Activated CD8-positive, alpha-beta T cell treated with anti-CD3 and anti-CD28 coated beads, Interleukin-2, amount 10 ng/mL, durations not matched to agents 7 days and 5 days (primary cell): ENCODE measurements around the gene YDJC. TPM values are rescaled to one million over a fixed set of nuclear protein-coding genes. Genes with fewer than 3 reads are reported as not detected.
"Not testable (repeated sequence)": the region's sequence is repeated elsewhere in the genome, so short reads cannot be mapped to it uniquely, and the experiment has no call there.

Source experiments
- ATAC-seq: fragments of 150-1000 bp; cut with Tn5 transposase; one replicate; pipeline ENCODE4 v1.10.0; 2021; ENCODE audit warnings: moderate library complexity
- CTCF ChIA-PET: fragments of 350-600 bp; sonication (Branson Sonifier 250); formaldehyde crosslinking; loops from one replicate; lab custom pipeline; 2021; ENCODE audit warnings: antibody characterized with exemption; lab: Charles Lee
- POLR2A ChIA-PET: fragments of 350-600 bp; sonication (Branson Sonifier 250); formaldehyde crosslinking; loops from one replicate; lab custom pipeline; 2021; ENCODE audit warnings: antibody characterized with exemption; lab: Charles Lee
- DNase-seq: peaks from one replicate; pipeline ENCODE4 v3.0.0-alpha.2; 2020
- H3K27ac Mint-ChIP-seq: one replicate; pipeline ENCODE4 v1.8.0; 2021; ENCODE audit warnings: mild to moderate bottlenecking, mixed read lengths
- H3K27me3 Mint-ChIP-seq: one replicate; pipeline ENCODE4 v1.8.0; 2021; ENCODE audit warnings: low read depth, mixed read lengths
- H3K36me3 Mint-ChIP-seq: one replicate; pipeline ENCODE4 v1.8.0; 2021; ENCODE audit warnings: low read depth, mixed read lengths
- H3K4me1 Mint-ChIP-seq: one replicate; pipeline ENCODE4 v1.8.0; 2021; ENCODE audit warnings: low read depth, mixed read lengths
- H3K4me3 Mint-ChIP-seq: one replicate; pipeline ENCODE4 v1.8.0; 2021; ENCODE audit warnings: mild to moderate bottlenecking, mixed read lengths
- H3K9me3 Mint-ChIP-seq: one replicate; pipeline ENCODE4 v1.8.0; 2022; ENCODE audit warnings: mixed read lengths; ENCODE audit not compliant: insufficient read depth
- total RNA-seq, 2 experiments: library from RNA; stranded (reverse); gene quantifications; one replicate each; pipeline ENCODE4 v1.2.3, GENCODE V29; 2021

The YDJC gene
- total RNA-seq, 2 experiments from 2014 or later, result 46.7 to 47.1 TPM

DNA sequence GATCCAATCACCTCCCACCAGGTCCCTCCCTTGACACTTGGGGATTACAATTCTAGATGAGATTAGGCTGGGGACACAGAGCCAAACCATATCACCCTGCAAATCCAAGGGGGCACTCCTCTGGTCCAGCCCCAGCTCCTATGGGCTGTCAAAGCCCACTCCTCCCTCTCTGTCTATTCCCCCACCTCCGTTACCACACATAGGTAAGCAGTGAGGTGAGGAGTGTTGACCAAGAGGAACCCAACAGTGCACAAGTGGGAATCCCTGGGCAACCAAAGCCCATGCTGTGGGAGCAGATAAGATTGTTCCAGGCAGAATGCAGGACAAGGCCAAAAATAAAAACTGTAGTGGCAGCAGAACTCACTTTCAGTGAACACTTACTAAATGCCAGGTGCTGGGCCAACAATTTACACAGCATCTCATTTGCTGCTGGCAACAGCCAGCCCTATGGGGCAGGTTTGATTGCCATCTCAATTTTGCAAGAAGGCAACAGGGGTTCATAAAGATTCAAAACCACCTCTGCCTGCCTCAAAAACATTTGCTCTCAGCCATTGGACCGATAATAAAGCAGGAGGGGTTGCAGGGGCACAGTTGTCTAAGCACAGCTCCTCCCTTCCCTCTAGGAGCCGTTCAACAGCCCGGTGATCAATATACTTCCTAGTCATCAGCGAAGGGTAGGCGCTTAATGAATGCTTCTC lies 21.1 kb upstream of the YDJC start:
- DNase-seq, result peak; percentile 30
- Mint-ChIP-seq H3K9me3 (no peaks in the 10 kb centered on the region), H3K36me3 (peaks cover 33% of the 10 kb centered on the region), H3K4me1 (peaks cover 37% of the 10 kb centered on the region), H3K27ac (peak overlapping the region; percentile 87), H3K4me3 (peak overlapping the region; percentile 94), H3K27me3 (no peaks in the 10 kb centered on the region)
- ChIA-PET POLR2A (interaction anchor here (1.6 to 4.0 kb wide), 4 partner anchors 9 to 22 kb away, joined by 4 to 23 read pairs (median 17); partner anchors contain the start of genes PPIL2, SDF2L1 and YDJC), CTCF (interaction anchor here (1.2 to 3.6 kb wide), 2 partner anchors 9 to 21 kb away, joined by 4 to 27 read pairs; partner anchors contain the start of genes SDF2L1 and YDJC)
- ATAC-seq, result peak; percentile 6

- DNase-seq (no peak), ATAC-seq (no peak)
- Mint-ChIP-seq H3K27me3 (no peaks in the 10 kb centered on the region), H3K9me3 (no peaks in the 10 kb centered on the region), H3K4me3 (no peak overlapping the region), H3K27ac (no peak overlapping the region), H3K4me1 (peaks cover 39% of the 10 kb centered on the region), H3K36me3 (peaks cover 35% of the 10 kb centered on the region)
- CTCF ChIA-PET, result interaction anchor here (11.6 kb wide), 1 partner anchor 18 kb away, joined by 304 read pairs; the partner anchor contains the start of genes CCDC116 and YDJC
- POLR2A ChIA-PET, result interaction anchor here (1.6 kb wide), 1 partner anchor 16 kb away, joined by 4 read pairs; no protein-coding TSS in a partner anchor
These were observed 20.5 kb upstream of the YDJC start for GRCh38 chr22:21650280-21650679.

GRCh38 chr22:21646608-21647590 lies 17.1 kb upstream of the YDJC start:
- no peaks in the 10 kb centered on the region for H3K9me3 Mint-ChIP-seq
- H3K27ac Mint-ChIP-seq, result peak overlapping the region; percentile 51
- peaks cover 39% of the 10 kb centered on the region for H3K36me3 Mint-ChIP-seq
- no peaks in the 10 kb centered on the region for H3K27me3 Mint-ChIP-seq
- POLR2A ChIA-PET, result interaction anchor here (1.0 kb wide), 1 partner anchor 18 kb away, joined by 7 read pairs; no protein-coding TSS in a partner anchor
- CTCF ChIA-PET, result interaction anchor here (0.5 to 11.6 kb wide), 20 partner anchors 9 to 402 kb away, joined by 3 to 304 read pairs (median 4); partner anchors contain the start of genes CCDC116, PPIL2, PPM1F and YDJC
- ATAC-seq, result no peak
- no peak overlapping the region for H3K4me3 Mint-ChIP-seq
- peak; percentile 89 for DNase-seq
- peaks cover 41% of the 10 kb centered on the region for H3K4me1 Mint-ChIP-seq

DNA sequence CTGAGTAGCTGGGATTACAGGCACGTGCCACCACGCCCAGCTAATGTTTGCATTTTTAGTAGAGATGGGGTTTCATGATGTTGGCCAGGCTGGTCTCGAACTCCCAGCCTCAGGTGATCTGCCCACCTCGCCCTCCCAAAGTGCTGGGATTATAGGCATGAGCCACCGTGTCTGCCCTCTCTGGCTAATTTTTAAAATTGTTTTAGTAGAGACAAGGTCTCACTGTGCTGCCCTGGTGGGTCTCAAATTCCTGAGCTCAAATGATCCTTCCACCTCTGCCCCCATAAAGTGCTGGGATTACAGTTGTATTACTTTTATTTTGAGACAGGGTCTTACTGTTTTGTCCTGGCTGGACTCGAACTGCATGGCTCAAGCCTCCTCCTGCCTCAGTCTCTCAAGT lies 15.7 kb upstream of the YDJC start:
- ChIA-PET POLR2A (interaction anchor here (0.9 to 1.5 kb wide), 2 partner anchors 16 to 72 kb away, joined by 3 to 6 read pairs; partner anchors contain the start of gene YDJC), CTCF (interaction anchor here (1.4 to 11.6 kb wide), 3 partner anchors 14 to 58 kb away, joined by 3 to 304 read pairs (median 4); partner anchors contain the start of genes CCDC116 and YDJC)
- H3K4me1 Mint-ChIP-seq, result peaks cover 44% of the 10 kb centered on the region
- not testable (repeated sequence) for ATAC-seq, H3K9me3 Mint-ChIP-seq, H3K27ac Mint-ChIP-seq, H3K4me3 Mint-ChIP-seq, H3K27me3 Mint-ChIP-seq, DNase-seq
- H3K36me3 Mint-ChIP-seq, result peaks cover 33% of the 10 kb centered on the region

DNA sequence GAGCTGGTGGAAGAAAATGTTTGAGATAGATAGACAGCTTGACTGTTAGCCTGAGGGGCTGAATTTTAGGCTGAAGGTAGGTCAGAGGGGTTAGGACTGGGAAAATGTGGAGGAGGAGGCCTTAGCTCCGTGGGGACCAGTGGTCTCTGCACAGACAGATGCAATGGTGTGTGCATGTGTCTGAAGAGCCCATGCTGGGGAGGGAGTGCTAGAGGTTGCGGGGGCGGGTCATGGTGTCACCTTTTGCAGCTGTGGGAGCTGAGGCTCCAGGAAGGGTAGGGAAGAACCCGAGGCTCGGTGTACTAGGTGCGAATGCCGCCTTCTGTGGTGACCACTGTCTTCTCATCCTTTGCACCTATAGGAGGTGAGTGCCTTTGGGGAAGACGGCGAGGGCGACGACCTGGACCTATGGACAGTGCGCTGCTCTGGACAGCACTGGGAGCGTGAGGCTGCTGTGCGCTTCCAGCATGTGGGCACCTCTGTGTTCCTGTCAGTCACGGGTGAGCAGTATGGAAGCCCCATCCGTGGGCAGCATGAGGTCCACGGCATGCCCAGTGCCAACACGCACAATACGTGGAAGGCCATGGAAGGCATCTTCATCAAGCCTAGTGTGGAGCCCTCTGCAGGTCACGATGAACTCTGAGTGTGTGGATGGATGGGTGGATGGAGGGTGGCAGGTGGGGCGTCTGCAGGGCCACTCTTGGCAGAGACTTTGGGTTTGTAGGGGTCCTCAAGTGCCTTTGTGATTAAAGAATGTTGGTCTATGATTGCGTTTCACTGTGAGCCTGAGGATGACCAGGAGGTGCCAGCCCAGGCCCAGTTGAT lies 13.9 kb upstream of the YDJC start:
- peaks cover 40% of the 10 kb centered on the region for H3K4me1 Mint-ChIP-seq
- peaks cover 24% of the 10 kb centered on the region for H3K36me3 Mint-ChIP-seq
- no peaks in the 10 kb centered on the region for H3K27me3 Mint-ChIP-seq
- ChIA-PET CTCF (interaction anchor here (0.7 to 11.6 kb wide), 13 partner anchors 9 to 75 kb away, joined by 3 to 304 read pairs (median 8); partner anchors contain the start of genes CCDC116, PPIL2, UBE2L3 and YDJC), POLR2A (interaction anchor here (1.5 to 3.1 kb wide), 3 partner anchors 12 to 27 kb away, joined by 3 to 62 read pairs (median 13); partner anchors contain the start of genes CCDC116 and YDJC)
- H3K4me3 Mint-ChIP-seq, result peak overlapping the region; percentile 92
- DNase-seq (peak; percentile 31), ATAC-seq (no peak)
- H3K9me3 Mint-ChIP-seq, result no peaks in the 10 kb centered on the region
- H3K27ac Mint-ChIP-seq, result peak overlapping the region; percentile 96

DNA sequence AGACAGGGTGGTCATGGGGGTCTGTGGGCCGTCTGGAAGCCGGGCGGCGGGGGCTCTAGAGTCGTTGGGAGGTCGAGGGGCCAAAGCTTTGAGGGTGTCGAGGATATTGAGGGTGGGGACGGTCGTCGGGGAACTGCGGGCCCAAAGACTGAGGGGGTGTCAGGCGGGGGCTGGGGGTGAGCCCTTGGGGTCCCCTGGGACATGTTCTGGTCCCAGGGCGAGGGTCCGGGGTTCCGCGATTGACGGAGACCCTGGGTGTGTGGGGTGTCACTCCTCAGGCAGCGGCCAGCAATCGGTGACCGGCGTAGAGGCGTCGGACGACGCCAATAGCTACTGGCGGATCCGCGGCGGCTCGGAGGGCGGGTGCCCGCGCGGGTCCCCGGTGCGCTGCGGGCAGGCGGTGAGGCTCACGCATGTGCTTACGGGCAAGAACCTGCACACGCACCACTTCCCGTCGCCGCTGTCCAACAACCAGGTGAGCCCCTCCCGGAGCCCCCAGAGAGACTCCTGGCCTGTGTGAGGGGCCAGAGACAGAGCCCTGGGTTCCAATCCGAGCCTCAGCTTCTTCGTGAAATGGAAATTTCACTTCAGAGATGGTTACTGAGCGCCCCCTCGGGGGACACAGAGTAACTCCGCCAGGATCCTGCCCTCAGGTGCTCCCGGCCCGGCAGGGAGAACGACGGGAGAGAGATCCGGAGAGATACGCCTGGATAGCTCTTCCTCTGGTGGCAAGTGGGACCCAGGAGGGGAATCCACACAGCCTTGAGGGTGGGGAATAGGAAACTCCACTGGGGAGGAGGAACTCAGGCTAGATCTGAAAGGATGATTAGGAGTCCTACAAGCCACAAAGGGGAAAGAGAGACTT lies 13.0 kb upstream of the YDJC start:
- ChIA-PET CTCF (interaction anchor here (0.7 to 11.6 kb wide), 17 partner anchors 10 to 296 kb away, joined by 3 to 304 read pairs (median 6); partner anchors contain the start of genes CCDC116, PPIL2, UBE2L3 and YDJC), POLR2A (interaction anchor here (0.8 to 3.1 kb wide), 10 partner anchors 9 to 74 kb away, joined by 3 to 62 read pairs (median 5); partner anchors contain the start of genes CCDC116, PPIL2, UBE2L3 and YDJC)
- peak; percentile 11 for ATAC-seq
- DNase-seq, result peak; percentile 80
- Mint-ChIP-seq H3K4me1 (peaks cover 40% of the 10 kb centered on the region), H3K27me3 (no peaks in the 10 kb centered on the region), H3K27ac (peak overlapping the region; percentile 96), H3K36me3 (peaks cover 23% of the 10 kb centered on the region), H3K4me3 (peak overlapping the region; percentile 92), H3K9me3 (no peaks in the 10 kb centered on the region)

DNA sequence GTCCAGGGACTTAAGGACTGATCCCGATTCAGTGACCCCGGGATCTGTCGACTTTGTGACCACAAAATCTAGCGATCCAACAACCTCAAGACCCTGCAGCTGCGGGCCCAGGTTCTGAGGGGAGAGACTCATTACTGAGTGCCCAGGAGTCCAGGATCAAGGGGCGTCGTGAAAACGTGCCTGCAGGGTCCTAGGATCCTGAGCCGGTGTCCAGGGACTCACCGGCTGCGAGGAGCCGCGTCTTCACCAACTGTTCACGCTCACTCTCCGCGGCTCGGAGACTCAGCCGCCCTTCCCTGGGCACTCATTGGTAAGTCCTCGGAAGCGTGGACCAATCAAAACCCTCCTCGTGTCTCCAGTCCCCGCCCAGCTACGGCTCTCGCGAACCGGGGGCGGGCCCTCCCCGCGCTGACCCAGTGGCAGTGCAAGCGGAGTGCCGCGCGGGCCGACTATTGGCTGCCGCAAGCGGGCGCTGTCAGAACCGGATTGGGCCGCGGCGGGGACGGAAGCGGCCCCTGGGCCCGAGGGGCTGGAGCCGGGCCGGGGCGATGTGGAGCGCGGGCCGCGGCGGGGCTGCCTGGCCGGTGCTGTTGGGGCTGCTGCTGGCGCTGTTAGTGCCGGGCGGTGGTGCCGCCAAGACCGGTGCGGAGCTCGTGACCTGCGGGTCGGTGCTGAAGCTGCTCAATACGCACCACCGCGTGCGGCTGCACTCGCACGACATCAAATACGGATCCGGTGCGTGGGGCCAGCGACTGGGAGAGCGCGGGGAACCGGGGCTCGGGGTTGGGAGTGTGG lies 12.2 kb upstream of the YDJC start, which contains the start of gene SDF2L1:
SDF2L1 (plus strand) TSS at position 514 of the 795 bp plus-strand sequence; CDS start at position 549, 35 bp downstream.
- H3K36me3 Mint-ChIP-seq, result peaks cover 23% of the 10 kb centered on the region
- peak; percentile 99 for DNase-seq
- POLR2A ChIA-PET, result interaction anchor here (0.8 to 3.1 kb wide), 10 partner anchors 8 to 74 kb away, joined by 3 to 62 read pairs (median 5); partner anchors contain the start of genes CCDC116, PPIL2, UBE2L3 and YDJC
- no peaks in the 10 kb centered on the region for H3K27me3 Mint-ChIP-seq
- H3K4me3 Mint-ChIP-seq, result peak within 1 kb of the TSS; percentile 92
- peaks cover 38% of the 10 kb centered on the region for H3K4me1 Mint-ChIP-seq
- peak within 1 kb of the TSS; percentile 96 for H3K27ac Mint-ChIP-seq
- ATAC-seq, result peak; percentile 98
- no peaks in the 10 kb centered on the region for H3K9me3 Mint-ChIP-seq
- CTCF ChIA-PET, result interaction anchor here (0.7 to 11.6 kb wide), 15 partner anchors 10 to 297 kb away, joined by 3 to 304 read pairs (median 7); partner anchors contain the start of genes CCDC116, PPIL2, UBE2L3 and YDJC

- CTCF ChIA-PET, result interaction anchor here (1.0 to 11.6 kb wide), 9 partner anchors 9 to 73 kb away, joined by 3 to 304 read pairs (median 10); partner anchors contain the start of genes CCDC116, UBE2L3 and YDJC
- H3K27me3 Mint-ChIP-seq, result no peaks in the 10 kb centered on the region
- peak overlapping the region; percentile 96 for H3K27ac Mint-ChIP-seq
- H3K4me1 Mint-ChIP-seq, result peaks cover 32% of the 10 kb centered on the region
- POLR2A ChIA-PET, result interaction anchor here (1.1 to 3.1 kb wide), 7 partner anchors 9 to 73 kb away, joined by 3 to 62 read pairs (median 12); partner anchors contain the start of genes CCDC116, PPIL2, UBE2L3 and YDJC
- ATAC-seq (no peak), DNase-seq (no peak)
- no peaks in the 10 kb centered on the region for H3K9me3 Mint-ChIP-seq
- peak overlapping the region; percentile 92 for H3K4me3 Mint-ChIP-seq
- peaks cover 19% of the 10 kb centered on the region for H3K36me3 Mint-ChIP-seq
These were observed 11.6 kb upstream of the YDJC start for GRCh38 chr22:21641417-21641788.
